AG10803 (cell line): ENCODE data around the gene PGAM5.
A peak's percentile ranks its signal among the peaks of the same experiment; 100 is the strongest.

Experiments used
- DNase-seq: peaks from one replicate; pipeline ENCODE4 v3.0.0; 2010; ENCODE audit warnings: low read depth
- H3K4me3 ChIP-seq: 2 replicates; pipeline ENCODE4 v1.5.1; 2011; ENCODE audit warnings: mild to moderate bottlenecking, low read length, control low read depth
- TF ChIP-seq, protein P1 (sequence below): conservative IDR thresholded peaks from 2 replicates; pipeline ENCODE4 v1.5.1; 2011; ENCODE audit warnings: mild to moderate bottlenecking, low read length, control low read depth, inconsistent platforms

Gene PGAM5

DNA sequence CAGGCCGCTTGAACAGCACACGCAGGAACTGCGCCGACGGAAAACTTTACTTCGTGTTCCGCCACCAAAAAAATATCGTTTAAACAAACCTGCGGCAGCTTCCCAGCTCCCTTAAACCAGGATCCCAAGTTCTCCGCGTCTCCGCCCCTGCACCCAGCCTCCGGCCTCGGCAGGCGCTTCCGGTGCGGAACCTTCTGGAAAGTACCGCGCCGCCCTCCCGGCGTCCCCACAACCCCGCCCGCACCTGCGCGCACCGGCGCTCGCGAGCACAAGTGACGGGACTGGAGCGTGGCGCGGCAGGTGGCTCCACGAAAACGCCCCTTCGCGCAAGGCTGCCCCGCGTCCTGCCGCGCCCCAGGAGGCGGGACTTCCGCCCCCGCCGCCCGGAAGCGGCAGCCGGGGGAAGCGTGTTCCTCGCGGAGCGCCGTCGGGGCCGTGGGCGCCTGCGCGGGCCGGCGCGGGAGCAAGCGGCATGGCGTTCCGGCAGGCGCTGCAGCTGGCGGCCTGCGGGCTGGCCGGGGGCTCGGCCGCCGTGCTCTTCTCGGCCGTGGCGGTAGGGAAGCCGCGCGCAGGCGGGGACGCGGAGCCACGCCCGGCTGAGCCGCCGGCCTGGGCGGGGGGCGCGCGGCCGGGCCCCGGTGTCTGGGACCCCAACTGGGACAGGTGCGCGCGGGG is at the start of gene PGAM5:
TSS of gene PGAM5 (plus strand) at position 438 of the 675 bp plus-strand sequence. CDS start at position 473, 35 bp downstream.
- DNase-seq: peak; percentile 73
- peak within 1 kb of the TSS; percentile 86 for H3K4me3 ChIP-seq
- TF ChIP-seq, protein P1, sequence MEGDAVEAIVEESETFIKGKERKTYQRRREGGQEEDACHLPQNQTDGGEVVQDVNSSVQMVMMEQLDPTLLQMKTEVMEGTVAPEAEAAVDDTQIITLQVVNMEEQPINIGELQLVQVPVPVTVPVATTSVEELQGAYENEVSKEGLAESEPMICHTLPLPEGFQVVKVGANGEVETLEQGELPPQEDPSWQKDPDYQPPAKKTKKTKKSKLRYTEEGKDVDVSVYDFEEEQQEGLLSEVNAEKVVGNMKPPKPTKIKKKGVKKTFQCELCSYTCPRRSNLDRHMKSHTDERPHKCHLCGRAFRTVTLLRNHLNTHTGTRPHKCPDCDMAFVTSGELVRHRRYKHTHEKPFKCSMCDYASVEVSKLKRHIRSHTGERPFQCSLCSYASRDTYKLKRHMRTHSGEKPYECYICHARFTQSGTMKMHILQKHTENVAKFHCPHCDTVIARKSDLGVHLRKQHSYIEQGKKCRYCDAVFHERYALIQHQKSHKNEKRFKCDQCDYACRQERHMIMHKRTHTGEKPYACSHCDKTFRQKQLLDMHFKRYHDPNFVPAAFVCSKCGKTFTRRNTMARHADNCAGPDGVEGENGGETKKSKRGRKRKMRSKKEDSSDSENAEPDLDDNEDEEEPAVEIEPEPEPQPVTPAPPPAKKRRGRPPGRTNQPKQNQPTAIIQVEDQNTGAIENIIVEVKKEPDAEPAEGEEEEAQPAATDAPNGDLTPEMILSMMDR: no peak

DNA sequence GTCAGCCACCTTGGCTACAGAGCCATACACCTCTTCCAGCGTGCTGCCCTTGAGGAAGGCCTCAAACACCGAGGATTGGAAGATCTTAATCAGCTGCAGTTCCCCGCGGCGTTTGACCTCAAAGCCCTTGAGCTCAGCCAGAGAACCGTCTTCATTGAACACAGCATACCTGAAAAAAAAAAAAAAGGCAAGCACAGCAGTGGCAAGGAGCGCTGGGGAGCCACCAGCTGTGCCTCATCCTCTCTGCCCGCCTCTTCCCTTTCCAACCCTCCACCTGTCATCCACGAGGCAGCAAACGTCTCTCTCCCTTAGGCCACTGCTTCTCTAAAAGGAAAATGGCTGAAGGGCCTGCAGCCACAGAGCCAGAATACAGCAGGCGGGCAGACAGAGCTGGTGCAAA is 49.6 kb upstream of the PGAM5 start:
- no peak overlapping the region for H3K4me3 ChIP-seq
- TF ChIP-seq, protein P1: no peak
- DNase-seq: no peak

DNA sequence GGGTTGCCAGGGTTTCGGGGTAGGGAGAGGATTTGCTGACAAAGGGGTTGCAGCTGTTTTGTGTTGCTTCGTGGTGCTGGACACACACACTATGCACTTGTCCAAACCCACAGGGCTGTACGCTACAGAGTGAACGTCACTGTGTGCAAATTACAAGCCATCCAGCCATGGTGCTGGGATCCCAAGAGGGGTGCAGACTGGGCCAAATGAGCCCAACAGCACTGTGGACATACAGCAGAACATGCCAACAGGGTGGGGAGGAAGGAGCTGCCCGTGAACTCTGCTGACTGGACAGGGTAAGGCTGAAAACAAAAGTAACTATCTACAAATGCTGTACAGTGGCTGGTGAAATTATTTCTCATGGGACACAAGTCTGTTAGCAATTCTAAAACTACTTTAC is 48.7 kb upstream of the PGAM5 start:
- no peak for DNase-seq
- TF ChIP-seq, protein P1: no peak
- no peak overlapping the region for H3K4me3 ChIP-seq

DNA sequence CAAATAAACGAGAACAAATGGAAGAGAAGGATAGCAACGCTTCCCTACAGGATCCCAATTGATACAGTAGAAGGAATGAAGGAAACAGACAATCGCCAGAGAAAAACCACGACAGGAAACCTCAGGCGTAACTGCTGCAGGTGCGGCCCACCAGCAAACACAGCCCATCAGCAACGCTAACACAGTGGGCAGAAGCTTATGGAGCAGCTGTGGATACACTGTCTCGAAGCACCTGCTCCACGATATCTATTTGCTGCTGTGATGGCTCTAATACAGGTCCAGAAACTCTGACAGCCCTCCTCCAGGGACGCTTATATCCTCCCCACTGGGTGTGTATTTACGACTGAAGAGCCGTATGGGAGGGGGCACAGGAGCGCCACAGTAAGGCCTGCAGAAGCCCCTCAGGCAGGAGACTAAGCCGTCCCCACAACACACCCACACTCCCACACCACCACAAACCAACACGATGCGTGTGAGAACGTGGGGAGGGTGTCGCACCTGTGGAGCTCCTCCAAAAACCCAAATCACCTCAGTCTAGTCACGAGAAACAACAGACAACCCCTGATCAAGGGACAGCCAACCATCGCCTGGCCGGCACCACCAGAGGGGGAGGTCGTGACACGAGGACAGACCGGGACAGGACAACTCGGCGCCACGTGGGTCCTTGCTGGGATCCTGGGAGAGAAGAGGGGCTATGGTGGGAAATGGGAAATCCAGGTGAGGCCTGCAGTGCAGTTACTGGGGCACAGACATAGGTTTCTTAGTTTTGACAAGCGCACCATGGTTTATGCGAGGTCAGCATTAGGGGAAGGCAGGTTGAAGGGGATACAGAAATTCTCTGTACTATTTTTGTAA is 47.5 kb upstream of the PGAM5 start:
- no peak for DNase-seq

DNA sequence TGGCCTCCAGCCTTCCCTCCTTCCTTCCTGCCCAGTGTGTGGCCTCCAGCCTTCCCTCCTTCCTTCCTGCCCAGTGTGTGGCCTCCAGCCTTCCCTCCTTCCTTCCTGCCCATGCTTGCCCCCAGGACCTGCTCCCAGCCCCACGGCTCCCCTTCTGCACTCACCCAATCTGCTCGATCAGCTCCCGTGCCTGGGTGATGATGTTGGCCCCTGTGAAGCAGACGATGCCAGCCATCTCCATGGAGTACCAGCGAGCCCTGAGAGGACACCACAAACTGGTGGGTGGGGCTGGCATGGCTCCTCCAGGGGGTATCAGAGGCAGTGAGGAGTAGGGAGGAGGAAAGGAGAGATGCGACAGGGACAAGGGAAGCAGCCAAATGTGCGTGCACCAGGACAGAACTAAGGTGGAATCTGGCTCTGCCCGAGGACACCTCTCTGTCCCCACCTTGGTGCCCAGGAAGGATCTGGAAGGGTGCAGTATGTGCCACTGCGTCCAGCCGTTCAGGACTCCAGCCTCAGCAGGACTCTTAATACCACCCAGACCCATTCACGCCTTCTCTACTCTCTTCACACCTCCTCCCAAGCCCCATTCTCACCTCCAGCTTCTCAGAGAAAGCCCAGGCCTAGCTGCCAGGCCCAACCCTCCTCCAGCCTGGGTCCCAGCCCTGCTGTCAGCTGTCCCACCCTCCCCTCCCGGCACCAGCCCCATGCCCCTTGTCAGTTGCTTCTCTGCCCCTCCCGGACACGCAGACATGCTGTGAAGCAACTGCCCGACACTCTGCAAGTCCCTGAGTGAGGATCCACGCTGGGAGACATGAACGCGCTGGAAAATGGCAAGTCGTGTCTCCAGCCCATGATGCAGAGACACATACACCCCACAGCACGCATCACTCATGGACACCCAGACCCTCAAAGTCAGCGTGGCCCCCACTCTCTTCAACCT is 46.2 kb upstream of the PGAM5 start:
- DNase-seq: no peak
- H3K4me3 ChIP-seq: no peak overlapping the region
- TF ChIP-seq, protein P1: no peak

More for the DNA sequence above, 47.5 kb upstream of the PGAM5 start:
- no peak overlapping the region for H3K4me3 ChIP-seq
- TF ChIP-seq, protein P1: no peak

DNA sequence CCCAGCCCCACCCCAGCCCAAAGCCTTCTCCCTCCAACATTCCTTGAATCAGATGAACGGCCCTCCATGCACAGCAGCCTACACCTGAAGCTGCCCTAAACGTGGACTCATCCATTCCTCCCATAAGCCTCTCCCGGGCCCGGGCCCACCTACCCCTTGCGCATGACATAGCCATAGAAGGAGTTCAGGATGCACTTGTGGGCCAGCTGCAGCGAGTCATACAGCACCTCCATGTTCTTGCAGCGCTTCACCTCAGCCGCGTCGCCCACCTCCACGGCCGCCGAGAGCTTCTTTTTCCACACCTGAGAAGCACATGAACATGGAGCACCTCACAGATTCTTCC is 45.5 kb upstream of the PGAM5 start:
- TF ChIP-seq, protein P1: no peak
- DNase-seq: no peak
- no peak overlapping the region for H3K4me3 ChIP-seq
